K562 (cell line): Measurements from ENCODE around the gene LMBR1L. TPM values are rescaled to one million over a fixed set of nuclear protein-coding genes. Genes with fewer than 3 reads are reported as not detected.

Experiments
- AFF1 ChIP-seq, 2 experiments: fragments of 450-650 bp; IDR thresholded peaks; 2 replicates each; pipeline ENCODE4 v1.6.1; 2018; ENCODE audit warnings: mild to moderate bottlenecking in 2 of 2, low read depth in 1 of 2; ENCODE audit not compliant: partially characterized antibody in 2 of 2
- BCL6 ChIP-seq: fragments of 250-450 bp; sonication (Bioruptor Pico); IDR thresholded peaks from 2 replicates; pipeline ENCODE4 v1.4.0; 2020
- BHLHE40 ChIP-seq: IDR thresholded peaks from 2 replicates; pipeline ENCODE4 v1.6.1; 2011; ENCODE audit warnings: low read length, improper control_type of control experiment
- E2F4 ChIP-seq: sonication (generic); formaldehyde crosslinking; IDR thresholded peaks from 2 replicates; pipeline ENCODE4 v1.8.0; 2022; ENCODE audit warnings: mild to moderate bottlenecking, low read depth, missing genetic modification reagents
- ETV5 ChIP-seq: sonication (generic); formaldehyde crosslinking; IDR thresholded peaks from 2 replicates; pipeline ENCODE4 v1.4.0; 2020; ENCODE audit warnings: low read depth, mild to moderate bottlenecking, missing genetic modification reagents
- NR4A1 ChIP-seq, 2 experiments: fragments of 250-450 bp in 1 of 2; fragments of 450-650 bp in 1 of 2; sonication (Bioruptor Pico) in 1 of 2; IDR thresholded peaks; 2 replicates each; pipeline versions ENCODE4 v1.4.0 to v1.6.1; 2016 to 2020; ENCODE audit warnings: mild to moderate bottlenecking in 2 of 2, missing compliant biosample characterization in 1 of 2, missing genetic modification characterization in 1 of 2, moderate library complexity in 1 of 2
- RNF2 ChIP-seq: sonication (generic); IDR thresholded peaks from 2 replicates; pipeline ENCODE4 v1.6.1; 2016
- TAF7 ChIP-seq: fragments of 450-650 bp; IDR thresholded peaks from 2 replicates; pipeline ENCODE4 v1.6.1; 2016; ENCODE audit warnings: missing genetic modification characterization, missing compliant biosample characterization
- XRCC4 ChIP-seq: IDR thresholded peaks from one replicate; pipeline ENCODE4 v1.6.1; 2011; ENCODE audit not compliant: insufficient read depth, insufficient read length; ENCODE audit errors: extremely low read depth
- ZBTB11 ChIP-seq, 3 experiments: fragments of 200-800 bp in 1 of 3; fragments of 250-450 bp in 1 of 3; fragments of 450-650 bp in 1 of 3; sonication (Bioruptor Pico) in 1 of 3; sonication (Bioruptor generic) in 1 of 3; formaldehyde crosslinking in 1 of 3; IDR thresholded peaks; 2 replicates each; pipeline versions ENCODE4 v1.6.1 to v1.8.0; 2016 to 2022; ENCODE audit warnings: mild to moderate bottlenecking in 2 of 3, missing genetic modification characterization in 2 of 3, missing compliant biosample characterization in 1 of 3, moderate library complexity in 1 of 3
- ZC3H8 ChIP-seq: fragments of 450-650 bp; IDR thresholded peaks from 2 replicates; pipeline ENCODE4 v1.6.1; 2017
- ZNF395 ChIP-seq: fragments of 200-800 bp; sonication (Bioruptor generic); IDR thresholded peaks from 2 replicates; pipeline ENCODE4 v1.6.1; 2017; ENCODE audit warnings: missing genetic modification characterization, missing compliant biosample characterization
- ZNF449 ChIP-seq: fragments of 250-450 bp; sonication (Bioruptor Pico); IDR thresholded peaks from 2 replicates; pipeline ENCODE4 v1.8.0; 2022; ENCODE audit warnings: moderate library complexity, mild to moderate bottlenecking, inconsistent platforms
- polyA plus RNA-seq, 8 experiments: library from polyadenylated mRNA; depleted of rRNA in 4 of 8; stranded (reverse) in 5 of 8; unstranded in 3 of 8; fragments of >200 nt; fragmentation: Nextera tagmentation in 2 of 8; fragmentation: Illumina TruSeq in 1 of 8; extraction: Ambion mirVana in 2 of 8; extraction: Trizol in 1 of 8; gene quantifications; 2 replicates each; pipeline versions ENCODE4 v1.2.1 to v1.2.3, GENCODE V29; 2011 to 2014; ENCODE audit warnings: inconsistent platforms in 1 of 8, missing spikeins in 1 of 8
- total RNA-seq, 7 experiments: library from RNA; depleted of rRNA in 6 of 7; stranded (reverse); fragments of >200 nt in 6 of 7; fragmentation: Illumina TruSeq in 2 of 7; extraction: Trizol in 2 of 7; gene quantifications; 2 replicates each; pipeline versions ENCODE4 v1.2.1 to v1.2.3, GENCODE V29; 2011 to 2021; ENCODE audit warnings: low replicate concordance in 1 of 7

Gene LMBR1L
- total and polyA plus RNA-seq, 9 of the 15 experiments (the other 6 are each of a cell fraction or from before 2014, with no cell fraction given) = 2.5 to 57.0 (median 31.1) TPM

GRCh38 chr12:49089821-49090773, 20.6 kb downstream of the LMBR1L start (continued):
- peak; percentile 93; the same call in 1 of the 2 replicates for TF ChIP-seq ZNF395 (CRISPR knock-in tag)
- 0 out of 2 replicates have a peak, but pooled peaks have one; percentile 70 for TF ChIP-seq E2F4 (CRISPR knock-in tag)
- TF ChIP-seq BCL6 (CRISPR knock-in tag) = no peak
- TF ChIP-seq ETV5 (CRISPR knock-in tag) = peak; percentile 69; the same call in 1 of the 2 replicates
- TF ChIP-seq TAF7 (tag) = no peak
- TF ChIP-seq AFF1 (IDR thresholded peaks at IDR 0.05; ENCODE audit: low read depth in 1 of 2, partially characterized antibody in 2 of 2) = no peak
- no peak for TF ChIP-seq ZNF449 (CRISPR knock-in tag)
- TF ChIP-seq ZBTB11 (CRISPR knock-in tag; IDR thresholded peaks at IDR 0.05) = peak in 2 of 3 experiments; percentile 18 to 51; a peak in 3 of 6 replicates
- TF ChIP-seq NR4A1 (CRISPR knock-in tag; IDR thresholded peaks at IDR 0.05) = no peak
- peak; percentile 65; the same call in 1 of the 2 replicates for TF ChIP-seq NR4A1 (tag; IDR thresholded peaks at IDR 0.05)
- TF ChIP-seq RNF2 = peak; percentile 44
- no peak for TF ChIP-seq ZC3H8
- peak; percentile 41 for TF ChIP-seq BHLHE40
- no peak for TF ChIP-seq XRCC4
